GM11168 (cell line): ENCODE measurements around the gene CHDH.

Experiments used
- in situ Hi-C: fragments of 300-500 bp; cut with MboI; formaldehyde crosslinking; loops from one replicate; pipeline ENCODE4 v1.12.0; 2022; ENCODE audit warnings: low sequenced_read_pairs; ENCODE audit not compliant: unreplicated experiment

The CHDH gene

GRCh38 chr3:53858096-53858741 is 12.0 kb upstream of the CHDH start:
- in situ Hi-C loops: no loop called here

DNA sequence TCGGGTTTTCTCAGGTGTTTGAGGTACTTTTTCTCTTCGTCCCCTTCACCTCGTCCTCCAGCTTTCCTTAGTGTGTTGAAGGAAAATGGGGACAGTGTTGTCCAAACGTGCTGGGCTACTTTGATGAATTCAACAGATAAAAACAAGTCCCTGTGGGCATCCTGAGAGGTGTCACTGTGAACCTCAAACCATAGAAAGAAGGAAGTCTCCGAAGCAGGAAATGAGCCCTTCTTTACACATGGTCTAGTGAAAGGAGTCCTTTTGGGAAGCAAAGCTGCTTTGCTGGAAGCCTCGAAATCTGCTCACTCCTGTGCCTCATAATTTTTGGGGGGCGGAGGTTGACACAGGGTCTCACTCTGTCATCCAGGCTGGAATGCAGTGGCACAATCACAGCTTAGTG is 10.7 kb upstream of the CHDH start:
- in situ Hi-C loops: no loop called here

GRCh38 chr3:53850895-53851294 is 4.7 kb upstream of the CHDH start:
- in situ Hi-C loops: no loop called here

- in situ Hi-C loops: no loop called here
Observed at GRCh38 chr3:53849916-53850315, 3.7 kb upstream of the CHDH start.

GRCh38 chr3:53846851-53847155 is 584 bp upstream of the CHDH start:
- in situ Hi-C loops: no loop called here

DNA sequence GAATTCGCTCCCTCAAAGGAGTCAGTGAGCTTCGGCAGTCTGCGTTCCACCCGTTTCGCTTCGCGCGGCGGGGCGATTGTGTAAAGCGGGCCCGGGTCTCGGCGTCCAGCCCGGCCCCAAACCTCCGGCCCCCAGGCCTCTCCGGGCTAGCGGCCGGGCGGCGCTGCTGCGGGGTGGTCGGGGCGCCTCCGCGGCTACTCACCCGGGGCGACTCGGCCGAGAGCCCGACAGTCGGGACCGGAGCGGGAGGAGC is 412 bp downstream of the CHDH start:
- in situ Hi-C loops: no loop called here

- in situ Hi-C loops: no loop called here
Observed at GRCh38 chr3:53845103-53845880, 927 bp downstream of the CHDH start.

DNA sequence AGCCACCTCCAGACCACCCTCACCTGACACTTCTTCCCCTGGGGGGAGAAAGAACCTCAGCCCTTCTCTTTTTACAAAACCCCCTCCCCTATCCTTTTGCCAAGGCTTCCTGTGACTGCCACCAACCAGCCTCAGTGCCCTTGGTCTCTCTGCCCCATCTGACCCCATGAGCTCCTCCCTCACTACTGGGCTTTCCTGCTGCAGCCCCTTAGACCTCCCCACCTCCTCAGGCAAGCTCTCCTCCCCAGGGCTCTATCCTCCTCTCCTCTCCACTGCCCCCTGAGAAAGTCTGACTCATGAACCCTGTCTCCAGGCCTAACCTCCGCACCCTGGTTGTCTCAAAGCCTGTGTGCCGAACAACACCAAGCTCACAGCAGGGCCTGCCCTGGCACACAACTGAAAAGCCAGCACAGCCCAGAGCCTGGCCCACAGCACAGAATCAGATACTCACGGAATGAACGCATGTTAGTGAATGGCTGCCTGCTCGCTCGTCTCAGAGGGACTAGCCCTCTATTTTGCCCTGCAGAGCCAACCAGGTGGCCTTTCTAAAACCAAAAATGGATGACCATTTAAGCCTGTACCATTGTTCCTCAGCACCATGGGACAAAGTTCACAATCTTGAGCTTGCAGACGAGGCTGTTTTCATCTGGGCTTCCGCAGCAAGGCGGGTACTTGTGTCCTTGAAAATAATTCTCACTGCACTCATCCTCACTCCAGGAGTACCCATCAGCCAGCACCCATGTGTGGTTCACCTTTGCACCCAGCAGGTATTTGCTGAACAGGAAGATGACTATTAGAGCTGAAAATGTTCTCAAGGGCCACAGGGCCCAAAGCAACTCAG is 1.7 kb downstream of the CHDH start:
- in situ Hi-C loops: no loop called here

DNA sequence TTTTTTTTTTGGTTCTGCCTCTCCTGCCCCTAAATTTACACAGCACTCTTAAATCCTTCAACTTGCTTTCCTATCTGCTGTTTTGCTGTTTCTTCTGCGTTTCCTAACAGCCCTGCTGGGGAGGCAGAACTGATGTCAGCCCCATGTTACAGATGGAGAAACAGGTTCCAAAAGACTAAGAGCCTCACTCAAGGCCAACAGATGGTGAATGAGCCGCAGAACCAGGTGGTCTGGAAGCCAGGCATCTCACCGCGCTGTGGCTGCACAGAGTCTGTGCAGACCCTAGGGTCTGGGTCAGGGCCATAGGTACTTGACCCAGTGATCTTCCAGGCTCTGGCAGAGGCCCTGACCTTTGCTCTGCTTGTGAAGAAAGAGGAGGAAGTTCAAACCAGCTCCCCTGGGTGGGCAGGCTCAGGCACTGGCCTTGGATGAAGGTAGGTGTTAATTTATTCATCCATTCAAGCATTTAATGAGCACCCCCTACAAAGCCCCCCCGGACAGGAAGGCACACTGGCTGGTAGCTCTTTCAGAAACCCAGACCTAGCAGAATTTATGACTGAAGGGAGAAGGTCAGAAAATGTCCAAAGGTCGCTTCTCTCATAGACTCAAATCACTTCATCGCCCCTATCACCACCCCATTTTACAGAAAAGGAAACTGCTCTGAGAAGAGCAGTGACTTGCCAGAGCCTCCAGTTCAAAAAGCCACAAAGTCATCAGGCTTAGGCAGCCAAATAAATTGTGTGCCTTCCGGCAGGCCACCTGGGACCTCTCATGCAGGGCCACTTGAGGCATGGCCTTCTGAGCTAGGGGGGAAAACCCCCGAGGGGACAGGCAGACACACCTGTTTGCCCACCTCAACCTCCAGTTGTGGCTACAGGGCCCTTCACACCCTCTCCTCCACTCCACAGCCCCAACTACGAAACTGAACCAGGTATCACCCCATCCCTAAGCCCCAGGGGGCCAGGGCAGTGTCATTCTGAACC is 2.7 kb downstream of the CHDH start:
- in situ Hi-C loops: no loop called here

DNA sequence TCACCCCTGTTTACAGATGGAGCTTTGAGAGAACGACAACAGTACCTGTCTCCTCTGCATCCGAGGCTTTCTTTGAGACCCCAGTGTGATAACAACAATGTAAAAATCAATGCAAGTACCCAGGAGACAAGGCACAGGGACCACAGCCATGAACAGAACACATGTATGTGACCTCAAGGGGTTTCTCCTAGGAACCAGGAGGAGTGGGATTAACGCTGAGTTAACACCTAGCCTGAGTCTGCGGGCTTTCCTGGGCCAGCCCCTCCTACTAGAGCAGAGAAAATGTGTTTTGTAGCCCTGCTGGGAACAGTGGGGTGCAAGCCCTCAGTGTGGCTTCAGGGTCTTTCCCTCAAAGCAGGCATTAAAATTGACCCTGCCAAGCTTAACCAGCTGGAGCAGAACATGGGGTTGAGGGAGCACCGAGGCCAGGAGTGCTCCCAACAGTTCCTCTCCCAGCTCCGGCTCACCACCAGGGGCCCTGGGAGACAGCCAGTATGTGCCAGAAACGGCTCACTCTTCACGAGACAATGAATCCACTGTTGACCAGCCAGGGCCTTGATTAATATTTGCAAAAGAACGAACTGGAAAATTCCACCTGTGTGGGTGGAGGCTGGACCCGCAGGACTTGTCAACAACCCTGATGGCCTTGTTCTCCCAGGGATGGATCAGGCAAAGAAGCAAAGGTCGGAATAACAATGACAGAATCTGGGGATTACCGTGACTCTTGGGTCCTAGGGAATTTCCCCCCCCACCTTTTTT is 3.6 kb downstream of the CHDH start:
- in situ Hi-C loops: no loop called here

DNA sequence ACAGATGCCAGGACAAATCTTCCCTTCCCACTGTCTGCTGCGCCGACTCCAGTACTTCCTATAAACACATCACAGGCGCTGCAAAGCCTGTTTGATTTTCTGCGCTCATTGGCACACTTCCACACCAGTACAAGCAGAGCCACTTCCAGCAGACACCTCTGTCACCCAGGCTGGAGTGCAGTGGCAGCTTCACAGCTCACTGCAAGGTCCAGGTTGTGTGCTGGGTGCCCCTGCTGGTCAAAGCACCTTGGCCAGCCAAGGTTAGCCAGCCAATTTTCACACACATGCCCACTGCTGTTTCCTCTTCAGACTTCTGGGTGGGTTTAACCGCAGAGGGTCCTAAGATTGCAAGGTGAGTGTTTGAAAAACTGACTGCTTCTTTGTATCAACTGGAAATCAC is 4.9 kb downstream of the CHDH start:
- in situ Hi-C loops: no loop called here

- in situ Hi-C loops: no loop called here
Observed at GRCh38 chr3:53837331-53837730, 8.9 kb downstream of the CHDH start.

GRCh38 chr3:53836084-53836872 is 9.9 kb downstream of the CHDH start:
- in situ Hi-C loops: no loop called here

GRCh38 chr3:53835257-53835656 is 11.0 kb downstream of the CHDH start:
- in situ Hi-C loops: no loop called here

DNA sequence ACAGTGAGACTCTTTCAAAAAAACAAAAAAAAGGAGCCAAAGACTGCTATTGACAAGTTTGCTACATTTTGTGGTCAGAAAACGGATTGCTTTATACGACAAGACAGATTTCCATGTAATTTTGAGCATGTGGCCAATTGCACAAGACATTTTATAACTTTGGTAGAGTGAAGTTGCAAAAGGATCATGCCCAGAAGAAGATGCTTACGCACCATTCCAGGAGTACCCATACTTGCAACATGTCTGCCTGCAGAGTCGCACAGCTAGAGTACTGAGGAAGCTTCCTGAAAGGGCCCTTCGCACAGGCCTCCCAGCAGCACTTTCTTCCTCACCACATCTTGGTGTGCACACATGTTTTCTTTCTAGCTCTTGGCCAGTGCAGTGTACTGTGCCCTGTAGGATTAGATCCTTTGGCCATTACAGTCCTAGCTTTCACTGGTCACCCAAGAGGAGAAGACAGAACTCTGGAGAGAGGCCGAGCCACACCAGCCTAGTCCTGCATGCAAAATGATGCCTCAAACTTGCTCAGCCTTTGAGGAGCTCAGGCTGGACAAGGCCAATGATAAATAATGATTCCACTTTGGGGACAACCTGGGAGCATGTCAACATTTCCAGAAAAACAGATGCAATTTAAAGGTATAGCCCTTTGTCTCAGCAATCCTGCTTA is 11.7 kb downstream of the CHDH start:
- in situ Hi-C loops: no loop called here

- in situ Hi-C loops: no loop called here
Observed at GRCh38 chr3:53833700-53834099, 12.5 kb downstream of the CHDH start.

DNA sequence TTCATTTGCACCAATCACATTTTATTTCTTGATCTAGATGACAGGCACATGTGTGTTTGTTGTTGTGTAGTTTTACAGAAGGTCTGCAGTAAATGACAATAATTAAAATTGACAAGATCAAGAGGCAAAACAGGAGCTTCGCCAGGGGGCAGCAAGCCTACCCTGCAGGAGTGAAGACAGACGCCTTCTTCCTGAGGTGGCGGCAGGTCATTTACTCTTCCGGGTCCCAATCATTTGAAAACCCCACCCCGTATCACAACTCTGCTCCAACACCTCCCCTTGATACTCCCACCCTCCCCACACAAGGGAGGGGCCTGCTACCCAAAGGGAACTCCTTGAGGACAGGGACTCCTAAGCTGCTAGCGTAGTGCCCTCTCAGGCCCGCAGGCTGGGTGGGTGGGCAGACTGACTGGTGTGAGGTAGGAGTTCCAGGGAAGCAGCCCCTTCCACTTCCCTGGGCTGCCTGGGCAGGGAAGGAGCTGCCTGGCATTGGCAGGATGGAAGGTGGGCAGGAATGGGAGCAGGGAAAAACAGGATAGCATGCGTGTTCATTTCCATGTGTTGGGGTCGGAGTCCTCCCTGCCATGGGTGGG is 13.1 kb downstream of the CHDH start:
- in situ Hi-C loops: no loop called here

- in situ Hi-C loops: no loop called here
Observed at GRCh38 chr3:53830944-53831343, 15.3 kb downstream of the CHDH start.
